ENCODE data around the gene DGKA. TPM values are rescaled to one million over a fixed set of nuclear protein-coding genes. Genes with fewer than 3 reads are reported as not detected.

The DGKA gene
- total and polyA plus RNA-seq, 2 of the 4 experiments (the other 2 are of a cell fraction) = 71.9 to 75.1 TPM

DNA sequence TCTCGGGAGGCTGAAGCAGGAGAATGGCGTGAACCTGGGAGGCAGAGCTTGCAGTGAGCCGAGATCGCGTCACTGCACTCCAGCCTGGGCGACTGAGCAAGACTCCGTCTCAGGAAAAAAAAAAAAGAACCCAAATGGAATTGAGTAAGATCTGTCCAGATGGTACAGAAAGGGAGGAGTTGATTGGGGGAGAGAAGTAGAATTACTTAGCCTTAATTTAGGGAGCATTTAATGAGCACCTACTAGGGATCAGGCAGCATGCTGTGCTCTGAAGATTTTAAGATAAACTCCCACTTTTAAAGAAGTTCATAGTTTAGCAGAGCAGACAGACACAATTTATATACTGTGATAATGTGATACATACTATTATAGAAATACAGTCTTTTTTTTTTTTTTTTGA lies 47.4 kb downstream of the DGKA start:
- no peak overlapping the region for H3K9ac ChIP-seq (ENCODE audit: low read depth, low read length)
- H2AFZ ChIP-seq (replicated peaks; ENCODE audit: low read length, poor library complexity) = no peak overlapping the region
- H4K8ac ChIP-seq (ENCODE audit: low read depth in 2 of 2, low read length in 2 of 2) = no peak overlapping the region
- BruUV-seq (replicated peaks) = no TSS peak
- H2AK9ac ChIP-seq (replicated peaks; ENCODE audit: low read depth, low read length, poor library complexity) = no peak overlapping the region
- no peak overlapping the region for H2BK120ac ChIP-seq (ENCODE audit: low read depth, low read length)
- no peak overlapping the region for H2BK20ac ChIP-seq (ENCODE audit: low read depth, low read length)
- no peak overlapping the region for H4K5ac ChIP-seq (ENCODE audit: low read depth, low read length)
- no peak overlapping the region for H2AK5ac ChIP-seq (ENCODE audit: low read depth, low read length)
- intact Hi-C loops (cut with micrococcal nuclease) (no loop called here), dilution Hi-C loops (cut with HindIII; ENCODE audit: low sequenced_read_pairs, unreplicated experiment) (no loop called here), in situ Hi-C loops (cut with MboI; ENCODE audit: low sequenced_read_pairs) (no loop called here)
- POLR2A ChIA-PET (ENCODE audit: unreplicated experiment) = interaction anchor here (0.7 kb wide), 1 partner anchor 240 kb away, joined by 4 read pairs; no protein-coding TSS in a partner anchor
- H4K91ac ChIP-seq (ENCODE audit: insufficient read depth, low read depth, low read length) = no peak overlapping the region
- no peak overlapping the region for H3K14ac ChIP-seq (replicated peaks; ENCODE audit: low read depth, low read length)
- no peaks in the 10 kb centered on the region; the same call in 1 of the 2 replicates for H3K9me1 ChIP-seq (ENCODE audit: insufficient read depth, low read length)
- no peaks in the 10 kb centered on the region for H3K27me3 ChIP-seq (ENCODE audit: control insufficient read depth, insufficient read depth, low read length)
- H2BK15ac ChIP-seq (ENCODE audit: low read depth, low read length) = no peak overlapping the region
- no peak overlapping the region for H3K4me3 ChIP-seq (ENCODE audit: insufficient read depth, low read depth, low read length)
- no peak overlapping the region for H3K4ac ChIP-seq (ENCODE audit: low read depth, low read length)
- H3K79me1 ChIP-seq (ENCODE audit: low read depth in 1 of 2, low read length in 2 of 2) = peaks cover 16 to 72% of the 10 kb centered on the region in 2 experiments
- 95% methylated on average over 4 of the region's 7 CpGs; no CpG with 5 or more reads in 1 of the 2 experiments for WGBS, 2 experiments (ENCODE audit: extremely low coverage in 2 of 2, insufficient read length in 1 of 2)
- no peak overlapping the region for H2BK5ac ChIP-seq (ENCODE audit: low read depth, low read length, poor library complexity, severe bottlenecking)
- H3K4me2 ChIP-seq (ENCODE audit: low read depth, low read length) = no peak overlapping the region
- no peak overlapping the region for H3K23ac ChIP-seq (ENCODE audit: low read depth, low read length)
- no peaks in the 10 kb centered on the region for H3K9me3 ChIP-seq (ENCODE audit: control insufficient read depth, insufficient read depth, low read length)
- no peak for TF ChIP-seq RCOR1 (IDR thresholded peaks at IDR 0.05; ENCODE audit: insufficient replicate concordance, low read length)
- TF ChIP-seq MAZ (IDR thresholded peaks at IDR 0.05; ENCODE audit: borderline replicate concordance, low read depth, low read length) = no peak
- TF ChIP-seq CEBPB (IDR thresholded peaks at IDR 0.05; ENCODE audit: low read depth, low read length) = no peak
- TF ChIP-seq SMC3 (IDR thresholded peaks at IDR 0.05; ENCODE audit: low read depth, low read length) = no peak
- no peak for TF ChIP-seq MXI1 (IDR thresholded peaks at IDR 0.05; ENCODE audit: borderline replicate concordance, low read depth, low read length)
- no peak for TF ChIP-seq MAFK (IDR thresholded peaks at IDR 0.05; ENCODE audit: low read depth, low read length)
- TF ChIP-seq, protein P1, sequence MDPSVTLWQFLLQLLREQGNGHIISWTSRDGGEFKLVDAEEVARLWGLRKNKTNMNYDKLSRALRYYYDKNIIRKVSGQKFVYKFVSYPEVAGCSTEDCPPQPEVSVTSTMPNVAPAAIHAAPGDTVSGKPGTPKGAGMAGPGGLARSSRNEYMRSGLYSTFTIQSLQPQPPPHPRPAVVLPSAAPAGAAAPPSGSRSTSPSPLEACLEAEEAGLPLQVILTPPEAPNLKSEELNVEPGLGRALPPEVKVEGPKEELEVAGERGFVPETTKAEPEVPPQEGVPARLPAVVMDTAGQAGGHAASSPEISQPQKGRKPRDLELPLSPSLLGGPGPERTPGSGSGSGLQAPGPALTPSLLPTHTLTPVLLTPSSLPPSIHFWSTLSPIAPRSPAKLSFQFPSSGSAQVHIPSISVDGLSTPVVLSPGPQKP (IDR thresholded peaks at IDR 0.05; ENCODE audit: borderline replicate concordance, low read depth, low read length) = no peak
- TF ChIP-seq BHLHE40 (IDR thresholded peaks at IDR 0.05; ENCODE audit: low read depth, low read length) = no peak
- TF ChIP-seq RFX5 (IDR thresholded peaks at IDR 0.05; ENCODE audit: low read depth, low read length) = no peak
- TF ChIP-seq RAD21 (IDR thresholded peaks at IDR 0.05; ENCODE audit: low read length) = no peak
- no peak for TF ChIP-seq CHD1 (IDR thresholded peaks at IDR 0.05; ENCODE audit: low read depth, low read length)
- no peak for TF ChIP-seq FOS (IDR thresholded peaks at IDR 0.05; ENCODE audit: low read depth, low read length)
- no peak for TF ChIP-seq NFE2L2 (IDR thresholded peaks at IDR 0.05; ENCODE audit: low read depth, low read length)
- TF ChIP-seq, protein P2, sequence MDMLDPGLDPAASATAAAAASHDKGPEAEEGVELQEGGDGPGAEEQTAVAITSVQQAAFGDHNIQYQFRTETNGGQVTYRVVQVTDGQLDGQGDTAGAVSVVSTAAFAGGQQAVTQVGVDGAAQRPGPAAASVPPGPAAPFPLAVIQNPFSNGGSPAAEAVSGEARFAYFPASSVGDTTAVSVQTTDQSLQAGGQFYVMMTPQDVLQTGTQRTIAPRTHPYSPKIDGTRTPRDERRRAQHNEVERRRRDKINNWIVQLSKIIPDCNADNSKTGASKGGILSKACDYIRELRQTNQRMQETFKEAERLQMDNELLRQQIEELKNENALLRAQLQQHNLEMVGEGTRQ (IDR thresholded peaks at IDR 0.05; ENCODE audit: low read depth, low read length) = no peak
- no peak for TF ChIP-seq CTCF (conservative IDR thresholded peaks at IDR 0.05; ENCODE audit: low read depth, low read length)
- TF ChIP-seq POLR2A (IDR thresholded peaks at IDR 0.05; ENCODE audit: low read depth, low read length) = no peak
- no peak overlapping the region for H3K56ac ChIP-seq (ENCODE audit: extremely low read depth, insufficient read depth, low read length)
- CTCF ChIA-PET = interaction anchor here (1.1 kb wide), 1 partner anchor 17 kb away, joined by 4 read pairs; no protein-coding TSS in a partner anchor
- H4K20me1 ChIP-seq (ENCODE audit: insufficient read depth, low read length) = peaks cover 32% of the 10 kb centered on the region; the same call in 1 of the 2 replicates
- peaks cover 19% of the 10 kb centered on the region for H3K36me3 ChIP-seq (ENCODE audit: control insufficient read depth, insufficient read depth, low read length)
- H3K18ac ChIP-seq (ENCODE audit: low read depth, low read length) = no peak overlapping the region
- ATAC-seq (ENCODE audit: low read depth) = no peak
- no peak overlapping the region for H3K27ac ChIP-seq (ENCODE audit: insufficient read depth, low read length)
- peaks cover 2% of the 10 kb centered on the region; the same call in 1 of the 2 replicates for H3K4me1 ChIP-seq (ENCODE audit: control insufficient read depth, insufficient read depth, low read length)
- no peak for DNase-seq

All from IMR-90 (cell line).